Fibroblast of villous mesenchyme (primary cell): ENCODE data around the gene ADGRB3. TPM values are rescaled to one million over a fixed set of nuclear protein-coding genes. Genes with fewer than 3 reads are reported as not detected.

Experiments
- DNase-seq: peaks from one replicate; pipeline ENCODE4 v3.0.0-alpha.2; 2010; ENCODE audit warnings: low read depth
- H3K4me3 ChIP-seq: 2 replicates; pipeline ENCODE4 v1.5.1; 2011; ENCODE audit warnings: low read depth, mild to moderate bottlenecking, low read length
- total RNA-seq: library from RNA; depleted of rRNA; stranded (reverse); fragments of >200 nt; gene quantifications from 2 replicates; pipeline ENCODE4 v1.2.3, GENCODE V29; 2012
- TF ChIP-seq, protein P1 (sequence below): IDR thresholded peaks from 2 replicates; pipeline ENCODE4 v1.5.1; 2012; ENCODE audit warnings: low read depth, mild to moderate bottlenecking, low read length; ENCODE audit not compliant: insufficient read depth

The ADGRB3 gene
- total RNA-seq, 1 donor = under 0.01 TPM

- TF ChIP-seq, protein P1, sequence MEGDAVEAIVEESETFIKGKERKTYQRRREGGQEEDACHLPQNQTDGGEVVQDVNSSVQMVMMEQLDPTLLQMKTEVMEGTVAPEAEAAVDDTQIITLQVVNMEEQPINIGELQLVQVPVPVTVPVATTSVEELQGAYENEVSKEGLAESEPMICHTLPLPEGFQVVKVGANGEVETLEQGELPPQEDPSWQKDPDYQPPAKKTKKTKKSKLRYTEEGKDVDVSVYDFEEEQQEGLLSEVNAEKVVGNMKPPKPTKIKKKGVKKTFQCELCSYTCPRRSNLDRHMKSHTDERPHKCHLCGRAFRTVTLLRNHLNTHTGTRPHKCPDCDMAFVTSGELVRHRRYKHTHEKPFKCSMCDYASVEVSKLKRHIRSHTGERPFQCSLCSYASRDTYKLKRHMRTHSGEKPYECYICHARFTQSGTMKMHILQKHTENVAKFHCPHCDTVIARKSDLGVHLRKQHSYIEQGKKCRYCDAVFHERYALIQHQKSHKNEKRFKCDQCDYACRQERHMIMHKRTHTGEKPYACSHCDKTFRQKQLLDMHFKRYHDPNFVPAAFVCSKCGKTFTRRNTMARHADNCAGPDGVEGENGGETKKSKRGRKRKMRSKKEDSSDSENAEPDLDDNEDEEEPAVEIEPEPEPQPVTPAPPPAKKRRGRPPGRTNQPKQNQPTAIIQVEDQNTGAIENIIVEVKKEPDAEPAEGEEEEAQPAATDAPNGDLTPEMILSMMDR = no peak
- H3K4me3 ChIP-seq = no peak overlapping the region
- peak; percentile 43 for DNase-seq
Observed at GRCh38 chr6:69232911-69233448, 597.9 kb downstream of the ADGRB3 start.

GRCh38 chr6:69238067-69238466 is 603.0 kb downstream of the ADGRB3 start:
- no peak for DNase-seq
- TF ChIP-seq, protein P1 = no peak

GRCh38 chr6:69246983-69247382 is 611.9 kb downstream of the ADGRB3 start:
- H3K4me3 ChIP-seq = no peak overlapping the region
- DNase-seq = no peak
- TF ChIP-seq, protein P1 = no peak

More at GRCh38 chr6:69238067-69238466, 603.0 kb downstream of the ADGRB3 start:
- H3K4me3 ChIP-seq = no peak overlapping the region

- DNase-seq = no peak
- TF ChIP-seq, protein P1 = no peak
- no peak overlapping the region for H3K4me3 ChIP-seq
Observed at GRCh38 chr6:69261010-69261409, 625.9 kb downstream of the ADGRB3 start.

GRCh38 chr6:69263297-69263696 is 628.2 kb downstream of the ADGRB3 start:
- TF ChIP-seq, protein P1 = no peak
- H3K4me3 ChIP-seq = no peak overlapping the region

DNA sequence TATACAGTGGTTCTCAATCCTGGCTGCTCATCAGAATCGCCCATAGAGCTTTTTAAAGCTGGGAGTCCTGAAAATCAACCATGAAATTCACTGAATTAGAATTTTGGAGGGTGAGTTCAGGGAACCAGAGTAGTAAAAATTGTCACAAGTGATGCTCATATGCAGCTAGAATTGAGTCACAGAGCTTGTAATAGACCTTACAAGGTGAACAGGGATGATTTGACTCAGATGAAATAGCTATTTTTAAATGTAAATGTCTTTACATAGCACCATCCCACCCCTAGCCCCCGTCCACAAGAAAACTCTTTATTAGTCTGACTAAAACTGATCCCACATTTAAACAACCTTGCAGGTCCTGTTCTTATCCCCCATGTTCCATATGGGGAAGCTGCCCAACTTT is 630.0 kb downstream of the ADGRB3 start:
- H3K4me3 ChIP-seq = no peak overlapping the region
- no peak for DNase-seq
- TF ChIP-seq, protein P1 = no peak

More at GRCh38 chr6:69263297-69263696, 628.2 kb downstream of the ADGRB3 start:
- no peak for DNase-seq

GRCh38 chr6:69265706-69266105 is 630.6 kb downstream of the ADGRB3 start:
- TF ChIP-seq, protein P1 = no peak
- no peak overlapping the region for H3K4me3 ChIP-seq
- no peak for DNase-seq
